OCI-M1 (cell line): ENCODE data around the gene CRAT.

Experiments
- DNase-seq: peaks from one replicate; lab custom pipeline; 2025; lab: John Stamatoyannopoulos, UW

Gene CRAT

DNA sequence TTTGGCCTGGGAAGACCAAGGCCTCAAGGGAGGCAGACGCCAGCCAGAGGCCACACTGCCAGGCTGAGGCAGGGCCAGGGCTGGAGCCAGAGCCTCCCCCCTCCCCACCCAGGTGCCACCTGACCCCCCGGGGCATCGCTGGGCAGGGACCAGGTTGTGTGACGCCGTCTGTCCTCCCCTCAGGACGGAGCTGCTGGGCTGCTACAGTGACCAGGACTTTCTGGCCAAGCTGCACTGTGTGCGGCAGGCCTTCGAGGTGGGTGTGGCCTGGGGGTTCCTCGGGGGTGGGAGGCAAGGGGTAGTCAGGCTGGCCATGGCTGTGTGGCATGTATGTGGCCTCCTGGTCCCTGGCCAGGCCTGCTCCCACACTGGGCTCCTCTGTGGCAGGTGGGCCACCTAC, 47.5 kb downstream of the CRAT start:
- DNase-seq = no peak

DNA sequence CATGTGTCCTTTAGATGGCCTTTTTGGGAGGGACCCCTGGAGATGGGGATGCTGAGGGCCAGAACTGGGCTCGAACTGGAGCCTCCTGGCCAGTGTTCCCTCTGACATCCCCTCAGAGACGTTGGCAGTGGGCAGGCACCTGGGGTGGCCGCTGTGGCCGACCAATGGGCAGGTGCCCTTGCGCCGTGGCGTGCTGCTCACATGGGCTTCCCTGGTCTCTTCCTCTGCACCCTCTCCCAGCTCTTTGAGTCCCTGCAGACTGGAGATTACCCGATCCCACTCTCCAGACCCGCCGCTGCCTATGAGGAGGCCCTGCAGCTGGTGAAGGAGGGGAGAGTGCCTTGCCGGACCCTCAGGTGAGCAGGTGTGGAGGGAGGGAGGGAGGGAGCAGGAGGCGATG, 49.6 kb downstream of the CRAT start:
- no peak for DNase-seq

DNA sequence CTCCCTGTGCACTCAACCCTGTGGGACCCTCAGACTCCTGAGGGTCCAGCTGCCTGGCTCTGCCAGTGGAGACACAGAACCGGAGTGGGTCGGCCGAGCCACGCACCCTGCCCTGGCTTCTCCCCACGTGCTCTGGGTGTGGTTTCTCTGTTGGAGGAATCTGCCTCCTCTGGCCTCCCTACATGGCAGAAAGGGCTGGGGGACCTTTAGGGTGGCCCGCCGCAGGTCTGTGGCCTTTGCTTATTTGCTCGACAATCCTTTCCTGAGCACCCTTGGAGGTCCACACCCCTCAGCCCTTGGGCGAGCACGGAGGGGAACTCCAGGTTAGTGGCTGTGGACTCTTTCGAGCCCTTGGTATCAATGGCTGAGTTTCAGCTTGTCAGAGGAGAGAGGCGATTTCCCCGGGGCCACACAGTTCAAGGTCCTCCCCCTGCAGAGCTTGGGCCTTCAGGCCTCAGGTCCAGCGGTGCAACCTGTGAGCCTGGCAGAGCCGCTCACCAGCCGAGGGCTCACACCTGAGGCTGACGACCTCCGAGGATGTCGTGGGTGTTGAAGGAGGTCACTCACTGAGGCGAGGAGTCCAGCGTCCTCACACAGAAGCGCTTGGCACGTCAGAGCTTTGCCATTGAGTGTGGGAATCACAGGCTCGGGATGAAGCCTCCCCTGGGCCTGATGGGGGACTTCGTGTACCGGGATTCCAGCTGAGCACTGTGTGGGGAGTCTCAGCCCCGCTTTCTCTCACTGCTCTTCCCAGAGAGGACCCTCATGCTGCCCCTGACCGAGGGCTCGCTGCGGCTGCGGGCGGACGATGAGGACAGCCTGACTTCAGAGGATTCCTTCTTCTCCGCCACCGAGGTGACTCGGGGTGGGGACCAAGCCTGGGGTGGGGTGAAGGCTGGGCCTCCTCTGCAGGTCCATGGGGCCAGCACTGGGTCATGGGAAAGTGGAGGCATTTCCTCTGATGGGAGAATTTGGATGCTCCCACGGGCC, 50.5 kb downstream of the CRAT start:
- DNase-seq = no peak

- no peak for DNase-seq
Observed at GRCh38 chr9:129058965-129059795, 51.4 kb downstream of the CRAT start.

- no peak for DNase-seq
Observed at GRCh38 chr9:129054163-129054851, 56.3 kb downstream of the CRAT start.

DNA sequence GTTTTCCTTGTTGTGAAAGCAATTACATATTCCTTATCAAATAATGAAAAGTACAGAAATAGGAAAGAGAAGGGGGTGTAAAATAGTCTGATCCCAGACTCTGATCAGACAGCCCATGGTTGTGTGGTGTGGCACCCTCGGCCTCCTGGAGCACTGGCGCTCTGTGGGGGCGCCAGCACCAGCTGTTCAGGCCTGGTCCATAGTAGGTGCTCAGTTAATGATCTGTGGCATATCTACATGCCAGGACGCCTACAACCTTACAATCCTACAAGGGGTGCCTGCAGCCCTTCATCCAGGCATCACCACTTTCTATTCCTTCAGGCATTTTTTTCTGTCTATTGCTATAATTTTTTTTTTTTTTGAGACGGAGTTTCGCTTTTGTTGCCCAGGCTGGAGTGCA, 57.6 kb downstream of the CRAT start:
- no peak for DNase-seq

DNA sequence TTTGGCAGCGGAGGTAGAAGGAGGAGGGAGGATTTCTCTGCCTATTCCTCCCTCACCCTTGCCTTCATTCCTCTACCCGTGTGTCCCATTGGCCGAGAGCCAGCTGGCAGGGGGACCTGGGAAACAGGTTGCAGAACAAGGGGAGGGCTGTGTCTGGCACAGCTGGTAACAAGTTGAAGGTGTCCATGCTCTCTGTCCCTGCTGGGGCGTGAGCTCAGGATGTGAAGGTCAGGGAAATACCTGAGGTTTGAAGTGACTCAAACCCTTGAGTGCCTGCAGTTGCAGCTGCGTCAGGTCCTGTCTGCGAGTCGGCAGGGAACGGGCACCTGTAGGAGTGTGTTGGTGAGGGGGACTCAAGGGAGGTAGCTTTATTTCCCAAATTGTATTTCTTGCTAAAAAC, 58.0 kb downstream of the CRAT start:
- DNase-seq = no peak
